ENCODE measurements around the gene EVA1A.

EVA1A gene

GRCh38 chr2:75569546-75569945 lies 8.8 kb upstream of the EVA1A start:
- H3K4me2 ChIP-seq (ENCODE audit: low read length): no peak overlapping the region
- H4K12ac ChIP-seq (ENCODE audit: low read depth, low read length): no peak overlapping the region
- no peak overlapping the region for H2BK12ac ChIP-seq (ENCODE audit: low read length)
- no peaks in the 10 kb centered on the region for H3K27me3 ChIP-seq (ENCODE audit: insufficient read depth, low read length)
- no peak overlapping the region for H2BK120ac ChIP-seq (ENCODE audit: insufficient read depth, low read length, poor library complexity)
- H3K79me2 ChIP-seq (ENCODE audit: control insufficient read depth, insufficient read depth, low read length, poor library complexity): no peaks in the 10 kb centered on the region
- no peak overlapping the region for H2AK5ac ChIP-seq (ENCODE audit: low read length)
- H3K4me1 ChIP-seq (ENCODE audit: control insufficient read depth in 1 of 2, insufficient read depth in 2 of 2, low read length in 2 of 2): peaks cover 9 to 16% of the 10 kb centered on the region in 2 experiments
- no peak overlapping the region for H3K14ac ChIP-seq (ENCODE audit: low read length)
- peaks cover 3% of the 10 kb centered on the region for H3K79me1 ChIP-seq (ENCODE audit: low read length)
- no CpG with 5 or more reads among the region's 5 CpGs for WGBS (ENCODE audit: extremely low coverage, insufficient coverage, insufficient read length)
- no peak overlapping the region for H3K18ac ChIP-seq (ENCODE audit: low read length)
- H3K27ac ChIP-seq (ENCODE audit: low read depth, low read length): no peak overlapping the region
- no peak overlapping the region for H2BK5ac ChIP-seq (ENCODE audit: low read depth, low read length, poor library complexity)
- H3K4ac ChIP-seq (ENCODE audit: low read depth, low read length): no peak overlapping the region
- no peaks in the 10 kb centered on the region for H3K36me3 ChIP-seq (ENCODE audit: control insufficient read depth in 1 of 2, insufficient read depth in 2 of 2, low read length in 2 of 2)
- no peak overlapping the region for H3K9ac ChIP-seq (ENCODE audit: low read length)
- H4K91ac ChIP-seq (ENCODE audit: low read depth, low read length): no peak overlapping the region
- no peak overlapping the region for H2AFZ ChIP-seq (ENCODE audit: insufficient read depth, low read length, poor library complexity)
- no peak overlapping the region for H4K8ac ChIP-seq (ENCODE audit: low read depth, low read length)
- peak; percentile 28 to 69 for DNase-seq
- H3K4me3 ChIP-seq (ENCODE audit: low read depth, low read length): no peak overlapping the region
- no peak overlapping the region for H3K23ac ChIP-seq (ENCODE audit: low read length)
- no peaks in the 10 kb centered on the region for H3K9me3 ChIP-seq (ENCODE audit: insufficient read depth, low read depth, low read length)

GRCh38 chr2:75568174-75568573 lies 7.4 kb upstream of the EVA1A start:
- H3K4ac ChIP-seq (ENCODE audit: low read depth, low read length): no peak overlapping the region
- H4K12ac ChIP-seq (ENCODE audit: low read depth, low read length): no peak overlapping the region
- no peak overlapping the region for H2BK5ac ChIP-seq (ENCODE audit: low read depth, low read length, poor library complexity)
- no peaks in the 10 kb centered on the region for H3K27me3 ChIP-seq (ENCODE audit: insufficient read depth, low read length)
- H3K79me2 ChIP-seq (ENCODE audit: control insufficient read depth, insufficient read depth, low read length, poor library complexity): no peaks in the 10 kb centered on the region
- no peaks in the 10 kb centered on the region for H3K9me3 ChIP-seq (ENCODE audit: insufficient read depth, low read depth, low read length)
- no peak overlapping the region for H4K91ac ChIP-seq (ENCODE audit: low read depth, low read length)
- H3K18ac ChIP-seq (ENCODE audit: low read length): no peak overlapping the region
- no peak overlapping the region for H3K27ac ChIP-seq (ENCODE audit: low read depth, low read length)
- H3K79me1 ChIP-seq (ENCODE audit: low read length): peaks cover 3% of the 10 kb centered on the region
- H2BK120ac ChIP-seq (ENCODE audit: insufficient read depth, low read length, poor library complexity): no peak overlapping the region
- H2BK12ac ChIP-seq (ENCODE audit: low read length): no peak overlapping the region
- no peak overlapping the region for H3K23ac ChIP-seq (ENCODE audit: low read length)
- H3K4me1 ChIP-seq (ENCODE audit: control insufficient read depth in 1 of 2, insufficient read depth in 2 of 2, low read length in 2 of 2): peaks cover 9 to 16% of the 10 kb centered on the region in 2 experiments
- H3K9ac ChIP-seq (ENCODE audit: low read length): no peak overlapping the region
- no peak overlapping the region for H2AK5ac ChIP-seq (ENCODE audit: low read length)
- H2AFZ ChIP-seq (ENCODE audit: insufficient read depth, low read length, poor library complexity): no peak overlapping the region
- H3K36me3 ChIP-seq (ENCODE audit: control insufficient read depth in 1 of 2, insufficient read depth in 2 of 2, low read length in 2 of 2): no peaks in the 10 kb centered on the region
- no peak overlapping the region for H4K8ac ChIP-seq (ENCODE audit: low read depth, low read length)
- no peak overlapping the region for H3K14ac ChIP-seq (ENCODE audit: low read length)
- no peak overlapping the region for H3K4me3 ChIP-seq (ENCODE audit: low read depth, low read length)
- no peak overlapping the region for H3K4me2 ChIP-seq (ENCODE audit: low read length)
- no CpG with 5 or more reads among the region's 1 CpG for WGBS (ENCODE audit: extremely low coverage, insufficient coverage, insufficient read length)
- DNase-seq: no peak

- Histone ChIP-seq H3K4ac (ENCODE audit: low read depth, low read length) (no peak overlapping the region), H3K36me3 (ENCODE audit: control insufficient read depth in 1 of 2, insufficient read depth in 2 of 2, low read length in 2 of 2) (no peaks in the 10 kb centered on the region), H3K79me2 (ENCODE audit: control insufficient read depth, insufficient read depth, low read length, poor library complexity) (no peaks in the 10 kb centered on the region), H3K9me3 (ENCODE audit: insufficient read depth, low read depth, low read length) (no peaks in the 10 kb centered on the region), H2BK120ac (ENCODE audit: insufficient read depth, low read length, poor library complexity) (no peak overlapping the region), H3K79me1 (ENCODE audit: low read length) (peaks cover 4% of the 10 kb centered on the region), H2BK5ac (ENCODE audit: low read depth, low read length, poor library complexity) (no peak overlapping the region), H4K8ac (ENCODE audit: low read depth, low read length) (no peak overlapping the region), H3K9ac (ENCODE audit: low read length) (no peak overlapping the region), H3K23ac (ENCODE audit: low read length) (no peak overlapping the region), H3K4me3 (ENCODE audit: low read depth, low read length) (no peak overlapping the region), H4K91ac (ENCODE audit: low read depth, low read length) (no peak overlapping the region), H3K4me1 (ENCODE audit: control insufficient read depth in 1 of 2, insufficient read depth in 2 of 2, low read length in 2 of 2) (peaks cover 15 to 25% of the 10 kb centered on the region in 2 experiments), H3K4me2 (ENCODE audit: low read length) (no peak overlapping the region), H3K14ac (ENCODE audit: low read length) (no peak overlapping the region), H2BK12ac (ENCODE audit: low read length) (no peak overlapping the region), H2AK5ac (ENCODE audit: low read length) (no peak overlapping the region), H3K27me3 (ENCODE audit: insufficient read depth, low read length) (no peaks in the 10 kb centered on the region), H4K12ac (ENCODE audit: low read depth, low read length) (no peak overlapping the region), H2AFZ (ENCODE audit: insufficient read depth, low read length, poor library complexity) (no peak overlapping the region), H3K27ac (ENCODE audit: low read depth, low read length) (no peak overlapping the region), H3K18ac (ENCODE audit: low read length) (no peak overlapping the region)
- DNase-seq: peak in 1 of 2 donors; percentile 48
- no CpG with 5 or more reads among the region's 8 CpGs for WGBS (ENCODE audit: extremely low coverage, insufficient coverage, insufficient read length)
These were observed 5.0 kb upstream of the EVA1A start for GRCh38 chr2:75565472-75566462.

- H4K91ac ChIP-seq (ENCODE audit: low read depth, low read length): no peak overlapping the region
- no peak overlapping the region for H3K14ac ChIP-seq (ENCODE audit: low read length)
- H2BK12ac ChIP-seq (ENCODE audit: low read length): no peak overlapping the region
- H3K9ac ChIP-seq (ENCODE audit: low read length): no peak overlapping the region
- H3K23ac ChIP-seq (ENCODE audit: low read length): no peak overlapping the region
- no peaks in the 10 kb centered on the region for H3K9me3 ChIP-seq (ENCODE audit: insufficient read depth, low read depth, low read length)
- no peaks in the 10 kb centered on the region for H3K27me3 ChIP-seq (ENCODE audit: insufficient read depth, low read length)
- H3K4me1 ChIP-seq (ENCODE audit: control insufficient read depth in 1 of 2, insufficient read depth in 2 of 2, low read length in 2 of 2): peaks cover 9 to 21% of the 10 kb centered on the region in 2 experiments
- H3K27ac ChIP-seq (ENCODE audit: low read depth, low read length): no peak overlapping the region
- H2BK5ac ChIP-seq (ENCODE audit: low read depth, low read length, poor library complexity): no peak overlapping the region
- H2BK120ac ChIP-seq (ENCODE audit: insufficient read depth, low read length, poor library complexity): no peak overlapping the region
- H2AFZ ChIP-seq (ENCODE audit: insufficient read depth, low read length, poor library complexity): no peak overlapping the region
- H3K79me1 ChIP-seq (ENCODE audit: low read length): peaks cover 8% of the 10 kb centered on the region
- H3K79me2 ChIP-seq (ENCODE audit: control insufficient read depth, insufficient read depth, low read length, poor library complexity): peaks cover 2% of the 10 kb centered on the region
- H3K18ac ChIP-seq (ENCODE audit: low read length): no peak overlapping the region
- no peak overlapping the region for H4K12ac ChIP-seq (ENCODE audit: low read depth, low read length)
- H2AK5ac ChIP-seq (ENCODE audit: low read length): no peak overlapping the region
- H4K8ac ChIP-seq (ENCODE audit: low read depth, low read length): no peak overlapping the region
- no peak for DNase-seq
- H3K36me3 ChIP-seq (ENCODE audit: control insufficient read depth in 1 of 2, insufficient read depth in 2 of 2, low read length in 2 of 2): no peaks in the 10 kb centered on the region
- no peak overlapping the region for H3K4me2 ChIP-seq (ENCODE audit: low read length)
- H3K4me3 ChIP-seq (ENCODE audit: low read depth, low read length): no peak overlapping the region
- no CpG with 5 or more reads among the region's 4 CpGs for WGBS (ENCODE audit: extremely low coverage, insufficient coverage, insufficient read length)
- H3K4ac ChIP-seq (ENCODE audit: low read depth, low read length): no peak overlapping the region
These were observed 4.1 kb upstream of the EVA1A start for GRCh38 chr2:75564713-75565359.
